Peyer's patch (tissue), 4 donors: ENCODE data around the gene FITM1. TPM values are rescaled to one million over a fixed set of nuclear protein-coding genes. Genes with fewer than 3 reads are reported as not detected.
"Not testable (repeated sequence)": the region's sequence is repeated elsewhere in the genome, so short reads cannot be mapped to it uniquely, and the experiment has no call there.

Source experiments
- DNase-seq, 3 donors: peaks; one replicate each; pipeline ENCODE4 v3.0.0-alpha.2; 2017 to 2019
- H3K27ac ChIP-seq, 4 donors: fragments of 200-600 bp; sonication (generic); one replicate each; pipeline ENCODE4 v1.5.1; 2016 to 2019
- H3K27me3 ChIP-seq, 2 donors: fragments of 200-600 bp; sonication (generic); one replicate each; pipeline ENCODE4 v1.5.1; 2019
- H3K36me3 ChIP-seq, 3 donors: fragments of 200-600 bp; sonication (generic); one replicate each; pipeline ENCODE4 v1.5.1; 2016 to 2019
- H3K4me1 ChIP-seq, 4 donors: fragments of 200-600 bp; sonication (generic); one replicate each; pipeline ENCODE4 v1.5.1; 2016 to 2019
- H3K4me3 ChIP-seq, 4 donors: fragments of 200-600 bp; sonication (generic); 1 replicate in 3 of 4; 2 replicates in 1 of 4; pipeline ENCODE4 v1.5.1; 2016 to 2019; ENCODE audit warnings: mild to moderate bottlenecking in 1 of 4
- H3K9me3 ChIP-seq, 4 donors: fragments of 200-600 bp; sonication (generic); one replicate each; pipeline ENCODE4 v1.5.1; 2016 to 2019; ENCODE audit warnings: mild to moderate bottlenecking in 1 of 4
- CTCF ChIP-seq, 6 experiments: fragments of 450-650 bp in 4 of 6; fragments of 200-600 bp in 2 of 6; sonication (generic) in 1 of 6; IDR thresholded peaks; one replicate each; pipeline ENCODE4 v1.5.1; 2017 to 2019; ENCODE audit warnings: antibody characterized with exemption in 6 of 6, mild to moderate bottlenecking in 3 of 6, moderate library complexity in 1 of 6
- POLR2A ChIP-seq, 2 donors: fragments of 450-650 bp; IDR thresholded peaks; one replicate each; pipeline ENCODE4 v1.5.1; 2017; ENCODE audit warnings: antibody characterized with exemption in 2 of 2, mild to moderate bottlenecking in 2 of 2, moderate library complexity in 2 of 2
- total RNA-seq, 4 donors: library from RNA; depleted of rRNA; stranded (reverse); fragments of >200 nt; gene quantifications; one replicate each; pipeline ENCODE4 v1.1.0, GENCODE V29; 2016

Gene FITM1
- total RNA-seq, 4 donors from 2014 or later = 2.6 to 11.3 (median 3.9) TPM; not detected in 1

GRCh38 chr14:24098927-24099813 is 31.3 kb upstream of the FITM1 start:
- Histone ChIP-seq H3K4me3 (no peak overlapping the region), H3K9me3 (no peaks in the 10 kb centered on the region), H3K4me1 (peaks cover 0 to 13% (median 5%) of the 10 kb centered on the region in 4 donors), H3K36me3 (peaks cover 0 to 68% (median 0%) of the 10 kb centered on the region in 3 donors), H3K27ac (no peak overlapping the region), H3K27me3 (no peaks in the 10 kb centered on the region)
- peak in 1 of 3 donors; percentile 59 for DNase-seq
- no peak for TF ChIP-seq CTCF (IDR thresholded peaks at IDR 0.05)
- no peak for TF ChIP-seq POLR2A (IDR thresholded peaks at IDR 0.05)

DNA sequence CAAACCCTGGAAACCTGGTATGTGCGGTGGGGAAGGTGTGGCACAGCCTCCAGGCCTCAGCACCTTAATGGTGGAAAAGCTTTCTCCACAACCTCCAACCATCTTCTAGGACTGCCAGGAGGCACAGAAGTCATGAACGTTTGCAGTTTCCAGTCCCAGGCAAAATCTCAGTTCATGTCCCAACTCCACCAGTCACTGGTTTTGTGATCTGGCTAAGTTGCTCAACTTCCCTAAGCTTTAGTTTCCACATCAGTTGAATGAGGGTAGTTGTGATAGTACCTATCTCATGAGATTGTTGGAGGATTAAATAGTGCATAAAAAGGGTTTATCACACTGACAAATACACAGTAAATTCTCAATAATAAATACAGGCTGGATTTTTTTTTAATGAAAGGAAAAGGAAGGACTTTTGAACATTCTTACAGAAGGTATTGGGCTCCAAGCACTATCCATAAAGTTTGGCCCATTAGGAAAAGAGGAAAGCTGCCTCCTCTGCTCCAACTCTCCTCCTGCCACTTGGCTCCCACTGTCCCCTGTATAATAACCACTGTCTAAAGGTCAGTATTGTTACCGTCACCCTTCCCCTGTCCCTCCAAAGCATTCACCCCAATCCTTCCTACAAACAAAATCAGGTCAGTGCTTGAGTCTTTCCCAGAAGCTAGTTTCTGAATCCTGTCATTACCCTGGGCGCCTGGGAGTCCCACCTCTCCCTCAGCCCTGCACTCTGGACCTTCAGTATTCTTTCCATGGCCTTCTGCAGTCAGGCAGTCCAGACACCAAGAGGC is 30.1 kb upstream of the FITM1 start:
- H3K27me3 ChIP-seq = no peaks in the 10 kb centered on the region
- H3K27ac ChIP-seq = no peak overlapping the region
- H3K4me1 ChIP-seq = peaks cover 0 to 13% (median 4%) of the 10 kb centered on the region in 4 donors
- no peak for TF ChIP-seq POLR2A (IDR thresholded peaks at IDR 0.05)
- no peak for TF ChIP-seq CTCF (IDR thresholded peaks at IDR 0.05)
- H3K4me3 ChIP-seq = no peak overlapping the region
- H3K36me3 ChIP-seq = peaks cover 0 to 68% (median 0%) of the 10 kb centered on the region in 3 donors
- DNase-seq = peak in 1 of 3 donors; percentile 30
- H3K9me3 ChIP-seq = no peaks in the 10 kb centered on the region

- no peak overlapping the region for H3K4me3 ChIP-seq
- no peak for TF ChIP-seq POLR2A (IDR thresholded peaks at IDR 0.05)
- TF ChIP-seq CTCF (IDR thresholded peaks at IDR 0.05) = no peak
- H3K27ac ChIP-seq = no peak overlapping the region
- H3K4me1 ChIP-seq = peaks cover 0 to 9% (median 0%) of the 10 kb centered on the region in 4 donors
- DNase-seq = peak in 1 of 3 donors; percentile 25
- peaks cover 0 to 68% (median 0%) of the 10 kb centered on the region in 3 donors for H3K36me3 ChIP-seq
- no peaks in the 10 kb centered on the region for H3K9me3 ChIP-seq
- no peaks in the 10 kb centered on the region for H3K27me3 ChIP-seq
These were observed 29.4 kb upstream of the FITM1 start for GRCh38 chr14:24100982-24101494.

GRCh38 chr14:24102357-24103048 is 28.0 kb upstream of the FITM1 start:
- Histone ChIP-seq H3K4me3 (no peak overlapping the region), H3K4me1 (no peaks in the 10 kb centered on the region), H3K9me3 (no peaks in the 10 kb centered on the region), H3K27ac (no peak overlapping the region), H3K36me3 (peaks cover 0 to 61% (median 0%) of the 10 kb centered on the region in 3 donors), H3K27me3 (no peaks in the 10 kb centered on the region)
- DNase-seq = peak in 1 of 3 donors; percentile 22
- no peak for TF ChIP-seq CTCF (IDR thresholded peaks at IDR 0.05)
- TF ChIP-seq POLR2A (IDR thresholded peaks at IDR 0.05) = no peak

GRCh38 chr14:24103451-24103850 is 27.0 kb upstream of the FITM1 start:
- Histone ChIP-seq H3K4me3 (no peak overlapping the region), H3K27ac (no peak overlapping the region), H3K9me3 (no peaks in the 10 kb centered on the region), H3K27me3 (no peaks in the 10 kb centered on the region), H3K36me3 (peaks cover 0 to 54% (median 0%) of the 10 kb centered on the region in 3 donors), H3K4me1 (no peaks in the 10 kb centered on the region)
- TF ChIP-seq POLR2A (IDR thresholded peaks at IDR 0.05) = no peak
- no peak for TF ChIP-seq CTCF (IDR thresholded peaks at IDR 0.05)
- DNase-seq = peak in 1 of 3 donors; percentile 34

DNA sequence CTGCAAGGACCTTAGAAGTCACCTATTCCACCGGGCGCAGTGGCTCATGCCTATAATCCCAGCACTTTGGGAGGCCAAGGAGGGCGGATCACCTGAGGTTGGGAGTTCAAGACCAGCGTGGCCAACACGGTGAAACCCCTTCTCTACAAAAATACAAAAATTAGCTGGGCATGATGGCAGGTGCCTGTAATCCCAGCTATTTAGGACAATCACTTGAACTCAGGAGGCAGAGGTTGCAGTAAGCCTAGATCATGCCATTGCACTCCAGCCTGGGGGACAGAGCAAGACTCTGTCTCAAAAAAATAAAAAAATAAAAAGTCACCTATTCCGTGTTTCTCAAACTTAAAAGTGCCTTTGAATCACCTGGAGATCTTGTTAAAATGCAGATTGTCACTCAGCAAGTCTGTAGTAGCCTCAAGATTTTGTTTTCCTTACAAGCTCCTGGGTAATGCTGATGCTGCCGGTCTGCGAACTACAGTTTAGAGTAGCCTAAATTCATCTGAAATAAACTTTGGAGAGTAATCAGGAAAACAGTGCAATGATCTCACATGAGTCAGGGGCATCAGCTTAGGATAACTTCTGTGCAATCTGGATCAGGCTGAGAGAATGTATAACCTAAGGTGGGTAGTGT is 24.7 kb upstream of the FITM1 start:
- H3K4me3 ChIP-seq, H3K27me3 ChIP-seq, H3K9me3 ChIP-seq, H3K27ac ChIP-seq, DNase-seq, H3K4me1 ChIP-seq: not testable (repeated sequence)
- H3K36me3 ChIP-seq = peaks cover 0 to 31% (median 0%) of the 10 kb centered on the region in 3 donors
